Pancreas (tissue), 10 donors: ENCODE data around the gene CHST11. TPM values are rescaled to one million over a fixed set of nuclear protein-coding genes. Genes with fewer than 3 reads are reported as not detected.

Experiments used
- ATAC-seq, 4 donors: fragments of 200-7000 bp; cut with Tn5 transposase; one replicate each; pipeline versions ENCODE4 v1.8.0 to v1.9.1; 2020; ENCODE audit warnings: mild to moderate bottlenecking in 4 of 4, moderate library complexity in 4 of 4
- DNase-seq, 6 donors: peaks; one replicate each; pipeline ENCODE4 v3.0.0-alpha.2; 2020
- FAIRE-seq: peaks from 2 replicates; lab custom pipeline; 2012; peaks lifted over from hg19 to GRCh38; lab: Jason Lieb, UNC
- H3K27ac ChIP-seq, 4 donors: fragments of 200-600 bp; sonication (generic); 1 replicate in 3 of 4; 2 replicates in 1 of 4; pipeline versions ENCODE4 v1.5.0 to v1.8.0; 2020
- H3K27me3 ChIP-seq, 4 donors: fragments of 200-600 bp; one replicate each; pipeline ENCODE4 v1.8.0; 2021
- H3K36me3 ChIP-seq, 3 donors: fragments of 200-600 bp; sonication (generic) in 1 of 3; one replicate each; pipeline versions ENCODE4 v1.5.0 to v1.8.0; 2020 to 2021
- H3K4me1 ChIP-seq, 3 donors: fragments of 200-600 bp; one replicate each; pipeline ENCODE4 v1.8.0; 2021
- H3K4me3 ChIP-seq, 4 donors: fragments of 200-600 bp; sonication (generic) in 2 of 4; one replicate each; pipeline versions ENCODE4 v1.5.0 to v1.8.0; 2020 to 2021
- H3K9me3 ChIP-seq, 4 donors: fragments of 200-600 bp; one replicate each; pipeline ENCODE4 v1.8.0; 2021
- WGBS, 2 donors: extraction: QIAGEN DNeasy Blood & Tissue Kit; methylation state at CpG; one replicate each; pipeline ENCODE4 v1.1.7; 2013; 5-methylcytosine and 5-hydroxymethylcytosine counted together
- intact Hi-C, 3 donors: fragments of 100-400 bp; cut with DNase I; formaldehyde crosslinking; loops; one replicate each; pipeline versions ENCODE4 v1.11.1 to v1.14.2; 2022
- polyA plus RNA-seq, 2 donors: library from polyadenylated mRNA; stranded (reverse); fragments of 200-250 nt; gene quantifications; one replicate each; pipeline ENCODE4 v1.2.3, GENCODE V29; 2013
- total RNA-seq, 6 donors: library from RNA; stranded (reverse); fragmentation: NEBNext Ultra II Directional in 4 of 6; extraction: Animal tissue kit (Norgen Biotek cat#: 25700) in 4 of 6; gene quantifications; one replicate each; pipeline versions ENCODE4 v1.2.1 to v1.2.4, GENCODE V29; 2021 to 2023
- TF ChIP-seq, protein P1 (sequence below), 4 donors: fragments of 200-600 bp; sonication (generic) in 3 of 4; IDR thresholded peaks; one replicate each; pipeline versions ENCODE4 v1.5.0 to v1.8.0; 2021; ENCODE audit warnings: antibody characterized with exemption in 4 of 4
- donor health status: healthy with polysubstance abuse.
- donor health status: DM: no; HTN: no; CAD: no; lungs with moderate emphysema.
- donor health status: DM: no; HTN: no; CAD: no.
- donor health status: control.
- donor health status: control.
- donor health status: Bipolar disorder and iron deficiency.
- donor health status: DM: yes; HTN: yes; CAD: no.
- donor health status: DM: no; HTN: no; CAD: no.
- donor health status: DM: no; HTN: no; CAD: no.
- donor health status: DM: yes; HTN: yes; CAD: no.

CHST11 gene
- total and polyA plus RNA-seq, 8 donors: 1.1 to 14.8 (median 7.8) TPM

DNA sequence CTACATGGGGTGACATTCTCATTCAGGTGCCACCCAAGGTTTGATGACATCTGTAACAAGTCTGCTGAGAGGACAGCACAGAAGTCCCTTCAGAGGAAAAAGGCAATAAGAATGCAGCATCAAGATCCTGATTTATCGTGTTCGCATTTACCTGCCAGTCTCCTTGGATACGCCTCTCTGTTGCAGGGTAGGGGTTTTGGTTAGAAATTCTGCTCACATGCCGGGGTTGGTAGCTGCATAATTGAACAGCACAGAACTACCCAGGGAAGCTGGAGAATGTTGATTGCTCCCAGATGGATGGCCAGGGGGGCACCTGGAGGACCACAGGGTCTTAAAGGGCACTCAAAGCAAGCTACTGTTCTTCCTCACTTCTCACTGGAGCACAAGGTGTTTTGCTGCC, 31.1 kb upstream of the CHST11 start:
- intact Hi-C loops: no loop called here
- peaks cover 0 to 4% (median 3%) of the 10 kb centered on the region in 3 donors for H3K4me1 ChIP-seq
- no peak overlapping the region for H3K27ac ChIP-seq
- TF ChIP-seq, protein P1, sequence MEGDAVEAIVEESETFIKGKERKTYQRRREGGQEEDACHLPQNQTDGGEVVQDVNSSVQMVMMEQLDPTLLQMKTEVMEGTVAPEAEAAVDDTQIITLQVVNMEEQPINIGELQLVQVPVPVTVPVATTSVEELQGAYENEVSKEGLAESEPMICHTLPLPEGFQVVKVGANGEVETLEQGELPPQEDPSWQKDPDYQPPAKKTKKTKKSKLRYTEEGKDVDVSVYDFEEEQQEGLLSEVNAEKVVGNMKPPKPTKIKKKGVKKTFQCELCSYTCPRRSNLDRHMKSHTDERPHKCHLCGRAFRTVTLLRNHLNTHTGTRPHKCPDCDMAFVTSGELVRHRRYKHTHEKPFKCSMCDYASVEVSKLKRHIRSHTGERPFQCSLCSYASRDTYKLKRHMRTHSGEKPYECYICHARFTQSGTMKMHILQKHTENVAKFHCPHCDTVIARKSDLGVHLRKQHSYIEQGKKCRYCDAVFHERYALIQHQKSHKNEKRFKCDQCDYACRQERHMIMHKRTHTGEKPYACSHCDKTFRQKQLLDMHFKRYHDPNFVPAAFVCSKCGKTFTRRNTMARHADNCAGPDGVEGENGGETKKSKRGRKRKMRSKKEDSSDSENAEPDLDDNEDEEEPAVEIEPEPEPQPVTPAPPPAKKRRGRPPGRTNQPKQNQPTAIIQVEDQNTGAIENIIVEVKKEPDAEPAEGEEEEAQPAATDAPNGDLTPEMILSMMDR (IDR thresholded peaks at IDR 0.05): no peak
- WGBS, 2 donors: 94 to 95% methylated on average over 4 of the region's 4 CpGs
- FAIRE-seq (no peak), ATAC-seq (no peak), DNase-seq (no peak)
- no peaks in the 10 kb centered on the region for H3K27me3 ChIP-seq
- H3K9me3 ChIP-seq: no peaks in the 10 kb centered on the region
- H3K4me3 ChIP-seq: no peak overlapping the region
- no peaks in the 10 kb centered on the region for H3K36me3 ChIP-seq

DNA sequence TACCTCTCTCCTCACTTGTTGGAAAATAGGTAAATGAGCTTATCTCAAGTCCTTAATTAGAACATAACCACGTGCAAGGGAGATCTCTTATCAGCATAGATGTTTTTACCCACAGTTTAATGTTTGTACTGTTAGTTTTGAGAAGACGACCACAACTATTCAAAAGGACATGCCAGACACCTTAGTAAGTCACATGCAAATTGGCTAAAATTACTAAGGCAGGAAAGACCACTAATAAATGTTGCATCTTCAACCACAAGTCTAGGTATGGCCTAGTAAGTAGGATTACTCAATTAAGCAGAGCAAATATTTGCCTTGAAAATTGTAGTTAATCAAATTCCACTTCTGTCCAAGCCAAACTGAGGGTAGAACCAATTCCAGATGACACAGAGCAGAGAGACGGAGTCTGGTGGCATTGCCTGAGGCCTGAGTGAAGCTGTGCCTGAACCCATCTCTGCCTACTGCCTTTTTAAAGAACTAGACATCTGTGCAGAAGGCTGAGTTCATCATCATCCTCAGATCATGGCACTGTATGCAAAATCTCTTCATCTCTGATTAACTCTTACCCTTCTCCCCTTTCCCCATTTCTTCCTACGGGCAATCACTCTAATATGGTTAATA, 29.7 kb upstream of the CHST11 start:
- FAIRE-seq (no peak), DNase-seq (no peak), ATAC-seq (no peak)
- no peak overlapping the region for H3K27ac ChIP-seq
- H3K4me3 ChIP-seq: no peak overlapping the region
- WGBS, 2 donors: 64 to 67% methylated on average over 4 of the region's 4 CpGs
- no peaks in the 10 kb centered on the region for H3K9me3 ChIP-seq
- intact Hi-C loops: no loop called here
- peaks cover 0 to 4% (median 3%) of the 10 kb centered on the region in 3 donors for H3K4me1 ChIP-seq
- no peaks in the 10 kb centered on the region for H3K27me3 ChIP-seq
- no peaks in the 10 kb centered on the region for H3K36me3 ChIP-seq
- TF ChIP-seq, protein P1 (IDR thresholded peaks at IDR 0.05): no peak

DNA sequence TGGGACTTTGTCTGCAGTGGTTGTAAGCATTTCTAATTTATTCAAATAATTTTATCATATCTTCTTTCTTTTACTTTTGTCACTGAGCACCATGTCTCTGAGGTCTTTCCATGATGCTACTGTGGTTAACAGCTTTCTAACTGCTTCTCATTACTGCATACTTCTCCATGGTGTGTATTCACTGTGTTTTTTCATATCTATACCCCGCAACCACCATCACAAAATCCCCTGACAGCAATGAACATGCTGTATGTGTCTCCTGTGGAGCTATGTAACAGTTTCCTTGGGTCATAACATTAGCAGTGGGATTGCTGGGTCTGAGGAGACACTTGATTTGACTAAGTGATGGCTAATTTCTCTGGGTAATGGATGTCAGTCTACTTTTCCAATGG, 29.2 kb upstream of the CHST11 start:
- no peak for FAIRE-seq
- intact Hi-C loops: no loop called here

DNA sequence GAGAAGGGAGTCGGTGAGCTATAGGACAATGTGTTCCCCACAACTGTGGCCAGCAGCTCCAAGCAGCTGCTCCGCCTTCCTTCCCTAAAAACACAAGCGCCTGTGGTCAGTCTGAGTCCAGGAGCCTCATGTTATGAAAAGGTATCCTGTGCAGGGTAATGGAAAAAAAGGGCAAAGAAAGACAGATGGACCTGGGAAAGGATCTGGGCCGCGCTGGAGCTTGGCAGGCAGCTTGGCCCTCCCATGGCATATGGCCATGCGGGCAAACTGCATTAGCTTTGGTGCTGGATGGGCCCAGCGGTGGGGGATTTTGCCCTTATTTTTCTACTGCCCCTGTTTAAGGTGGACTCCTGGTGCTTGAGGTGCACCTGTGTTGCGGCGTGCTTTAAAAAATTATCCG, 23.7 kb upstream of the CHST11 start:
- ATAC-seq: no peak
- H3K27me3 ChIP-seq: no peaks in the 10 kb centered on the region
- H3K4me1 ChIP-seq: no peaks in the 10 kb centered on the region
- WGBS, 2 donors: 94 to 97% methylated on average over 10 of the region's 10 CpGs
- H3K27ac ChIP-seq: no peak overlapping the region
- no peaks in the 10 kb centered on the region for H3K36me3 ChIP-seq
- intact Hi-C loops: no loop called here
- no peak overlapping the region for H3K4me3 ChIP-seq
- no peak for FAIRE-seq
- DNase-seq: no peak
- no peaks in the 10 kb centered on the region for H3K9me3 ChIP-seq
- TF ChIP-seq, protein P1 (IDR thresholded peaks at IDR 0.05): no peak

More for the DNA sequence above, 29.2 kb upstream of the CHST11 start:
- WGBS, 2 donors: 97 to 100% methylated on average over 1 of the region's 1 CpG
- H3K9me3 ChIP-seq: no peaks in the 10 kb centered on the region
- no peak overlapping the region for H3K27ac ChIP-seq
- no peaks in the 10 kb centered on the region for H3K36me3 ChIP-seq
- peaks cover 0 to 4% (median 3%) of the 10 kb centered on the region in 3 donors for H3K4me1 ChIP-seq
- ATAC-seq (no peak), DNase-seq (no peak)
- no peak overlapping the region for H3K4me3 ChIP-seq
- H3K27me3 ChIP-seq: no peaks in the 10 kb centered on the region
- TF ChIP-seq, protein P1 (IDR thresholded peaks at IDR 0.05): no peak

DNA sequence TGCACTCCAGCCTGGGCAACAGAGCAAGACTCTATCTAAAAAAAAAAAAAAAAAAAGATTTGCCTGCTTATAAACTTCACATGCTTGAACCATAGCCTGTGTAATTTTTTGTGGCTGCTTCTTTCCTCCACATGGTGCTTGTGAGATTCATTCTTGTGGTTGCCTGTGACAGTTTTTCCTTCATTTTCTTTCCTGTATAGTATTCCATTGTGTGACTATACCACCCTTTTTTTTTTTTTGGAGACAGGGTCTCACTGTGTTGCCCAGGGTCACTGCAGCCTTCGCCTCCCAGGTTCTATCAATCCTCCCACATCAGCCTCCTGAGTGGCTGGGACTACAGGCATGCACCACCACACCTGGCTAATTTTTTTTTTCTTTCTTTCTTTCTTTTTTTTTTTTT, 22.6 kb upstream of the CHST11 start:
- H3K4me1 ChIP-seq: no peaks in the 10 kb centered on the region
- FAIRE-seq: no peak
- intact Hi-C loops: no loop called here
- TF ChIP-seq, protein P1 (IDR thresholded peaks at IDR 0.05): no peak
- no peaks in the 10 kb centered on the region for H3K36me3 ChIP-seq
- no peak overlapping the region for H3K4me3 ChIP-seq
- no peaks in the 10 kb centered on the region for H3K9me3 ChIP-seq
- H3K27me3 ChIP-seq: no peaks in the 10 kb centered on the region
- no peak for ATAC-seq
- WGBS, 2 donors: 93 to 100% methylated on average over 1 of the region's 1 CpG
- H3K27ac ChIP-seq: no peak overlapping the region
- DNase-seq: no peak
